Skeletal muscle satellite cell (primary cell): Measurements from ENCODE around the gene POLR3B.

ENCODE experiments used
- H3K27me3 ChIP-seq: 2 replicates; pipeline ENCODE4 v1.7.0; 2013; ENCODE audit warnings: low read length; ENCODE audit not compliant: control insufficient read depth, insufficient read depth
- H3K36me3 ChIP-seq: 2 replicates; pipeline ENCODE4 v1.7.0; 2013; ENCODE audit warnings: mild to moderate bottlenecking, control low read depth, low read length; ENCODE audit not compliant: insufficient read depth
- H3K4me1 ChIP-seq: 2 replicates; pipeline ENCODE4 v1.7.0; 2013; ENCODE audit warnings: low read length; ENCODE audit not compliant: control insufficient read depth, insufficient read depth
- H3K4me2 ChIP-seq: 2 replicates; pipeline ENCODE4 v1.7.0; 2013; ENCODE audit warnings: mild to moderate bottlenecking, low read length
- H3K4me3 ChIP-seq: 2 replicates; pipeline ENCODE4 v1.7.0; 2013; ENCODE audit warnings: low read length
- H3K9ac ChIP-seq: 2 replicates; pipeline ENCODE4 v1.7.0; 2013; ENCODE audit warnings: mild to moderate bottlenecking, low read depth, low read length, moderate library complexity
- H3K9me3 ChIP-seq: replicated peaks from 2 replicates; pipeline ENCODE4 v1.7.0; 2013; ENCODE audit warnings: mild to moderate bottlenecking, control low read depth, low read length

The POLR3B gene

DNA sequence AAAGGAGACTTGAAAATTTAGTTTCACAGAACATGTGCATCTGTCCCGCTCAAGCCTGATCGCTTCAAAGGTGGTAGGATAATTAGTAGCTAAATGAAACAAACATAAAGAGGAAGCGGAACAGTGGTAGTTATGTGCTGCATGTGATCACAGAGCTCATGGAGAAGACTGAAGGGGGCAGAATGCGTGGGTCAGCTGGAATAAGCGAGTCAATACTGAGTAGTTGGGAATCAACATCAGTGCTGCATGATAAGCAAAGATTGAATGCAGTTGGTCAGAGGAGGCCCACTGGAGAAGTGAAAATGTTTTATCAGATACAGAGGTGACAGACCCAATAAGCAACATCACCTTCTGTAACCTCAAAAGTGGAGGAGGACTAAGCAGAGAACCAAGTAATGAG, 130.1 kb downstream of the POLR3B start:
- no peak overlapping the region for H3K4me2 ChIP-seq
- no peak overlapping the region for H3K9ac ChIP-seq
- H3K36me3 ChIP-seq: no peaks in the 10 kb centered on the region
- no peaks in the 10 kb centered on the region for H3K4me1 ChIP-seq
- no peaks in the 10 kb centered on the region for H3K27me3 ChIP-seq
- H3K9me3 ChIP-seq: no peaks in the 10 kb centered on the region
- no peak overlapping the region for H3K4me3 ChIP-seq

DNA sequence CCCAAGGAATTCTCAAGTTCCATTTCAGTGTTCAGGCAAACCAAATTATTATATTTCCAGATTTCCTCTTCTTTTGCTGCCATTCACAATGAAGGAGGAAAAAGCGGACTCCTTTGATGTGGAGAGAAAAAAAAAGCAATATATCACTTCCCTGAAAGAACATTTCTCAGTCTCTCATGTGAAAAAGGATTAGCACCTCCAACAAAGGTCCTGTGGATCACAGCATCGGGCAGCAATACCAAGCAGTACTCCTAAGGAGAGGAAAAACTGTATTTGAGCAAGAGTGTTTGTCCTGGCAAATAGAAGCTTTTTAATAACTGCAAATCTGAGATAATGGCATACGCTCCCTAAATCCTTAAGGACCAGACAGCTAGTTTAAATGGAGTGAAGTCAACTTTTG, 131.3 kb downstream of the POLR3B start:
- Histone ChIP-seq H3K4me3 (no peak overlapping the region), H3K9me3 (no peaks in the 10 kb centered on the region), H3K9ac (no peak overlapping the region), H3K36me3 (no peaks in the 10 kb centered on the region), H3K27me3 (no peaks in the 10 kb centered on the region), H3K4me2 (no peak overlapping the region), H3K4me1 (no peaks in the 10 kb centered on the region)

DNA sequence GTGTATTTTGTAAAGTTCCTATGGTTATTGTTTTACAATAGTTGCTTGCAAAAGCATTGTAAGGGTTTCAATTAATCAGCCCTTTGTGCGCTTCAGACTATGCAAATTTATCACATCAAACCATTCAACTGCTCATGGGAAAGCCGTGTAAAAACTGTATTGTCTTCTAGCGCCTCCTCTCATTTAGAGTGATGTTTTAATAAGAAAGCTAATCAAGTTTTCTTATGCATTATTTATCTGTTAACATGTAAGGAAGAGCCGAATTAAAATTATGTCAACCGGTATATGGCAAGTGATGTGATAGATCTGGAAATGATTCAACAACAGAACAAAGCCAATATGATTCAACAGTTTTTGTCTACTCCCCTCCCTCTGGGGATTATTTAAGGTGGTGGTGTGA, 132.7 kb downstream of the POLR3B start:
- Histone ChIP-seq H3K36me3 (no peaks in the 10 kb centered on the region), H3K4me3 (no peak overlapping the region), H3K4me1 (no peaks in the 10 kb centered on the region), H3K4me2 (no peak overlapping the region), H3K9ac (no peak overlapping the region), H3K27me3 (no peaks in the 10 kb centered on the region), H3K9me3 (no peaks in the 10 kb centered on the region)

DNA sequence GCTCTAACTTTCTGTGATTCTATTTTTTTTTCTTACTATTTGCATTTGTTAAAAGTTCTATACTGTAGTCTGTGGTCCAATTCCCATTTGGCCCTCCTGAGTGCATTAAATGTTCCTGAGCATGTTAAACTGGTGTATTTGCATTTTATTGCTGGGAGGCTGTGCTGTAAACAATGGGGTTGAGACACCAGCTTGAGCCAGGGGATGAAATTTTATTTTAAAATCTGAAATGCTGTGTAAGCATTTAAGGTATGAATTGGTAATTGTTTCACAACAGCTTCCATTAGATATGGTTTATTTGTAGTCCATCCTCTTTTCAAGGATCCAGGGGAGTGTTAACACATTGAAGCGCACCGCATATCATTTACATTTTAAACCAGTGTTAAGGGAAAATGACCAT, 135.3 kb downstream of the POLR3B start:
- H3K9ac ChIP-seq: no peak overlapping the region
- no peak overlapping the region for H3K4me3 ChIP-seq
- no peaks in the 10 kb centered on the region for H3K4me1 ChIP-seq
- H3K9me3 ChIP-seq: no peaks in the 10 kb centered on the region
- H3K36me3 ChIP-seq: peaks cover 11% of the 10 kb centered on the region
- no peak overlapping the region for H3K4me2 ChIP-seq
- no peaks in the 10 kb centered on the region for H3K27me3 ChIP-seq

DNA sequence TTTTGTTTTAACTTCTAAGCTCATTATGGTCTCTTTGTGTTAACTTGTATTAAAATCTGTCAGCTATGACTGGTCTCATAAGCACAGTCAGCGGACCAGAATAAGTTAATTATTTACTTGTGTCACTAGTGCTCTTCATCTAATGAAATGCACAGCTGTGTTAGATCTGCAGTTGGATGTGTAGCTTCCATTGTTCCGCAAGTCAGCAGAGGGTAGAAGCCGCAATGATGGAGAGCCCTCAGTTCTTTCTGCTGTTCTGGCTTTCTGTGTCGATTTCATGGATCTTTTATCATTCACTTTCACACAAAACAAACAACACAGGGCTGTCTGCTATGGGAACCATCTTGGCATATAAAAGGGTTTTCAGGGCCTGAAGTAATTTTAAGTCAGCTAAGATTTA, 136.0 kb downstream of the POLR3B start:
- no peak overlapping the region for H3K4me3 ChIP-seq
- H3K4me2 ChIP-seq: no peak overlapping the region
- no peaks in the 10 kb centered on the region for H3K4me1 ChIP-seq
- no peak overlapping the region for H3K9ac ChIP-seq
- H3K36me3 ChIP-seq: peaks cover 12% of the 10 kb centered on the region
- no peaks in the 10 kb centered on the region for H3K27me3 ChIP-seq
- no peaks in the 10 kb centered on the region for H3K9me3 ChIP-seq

DNA sequence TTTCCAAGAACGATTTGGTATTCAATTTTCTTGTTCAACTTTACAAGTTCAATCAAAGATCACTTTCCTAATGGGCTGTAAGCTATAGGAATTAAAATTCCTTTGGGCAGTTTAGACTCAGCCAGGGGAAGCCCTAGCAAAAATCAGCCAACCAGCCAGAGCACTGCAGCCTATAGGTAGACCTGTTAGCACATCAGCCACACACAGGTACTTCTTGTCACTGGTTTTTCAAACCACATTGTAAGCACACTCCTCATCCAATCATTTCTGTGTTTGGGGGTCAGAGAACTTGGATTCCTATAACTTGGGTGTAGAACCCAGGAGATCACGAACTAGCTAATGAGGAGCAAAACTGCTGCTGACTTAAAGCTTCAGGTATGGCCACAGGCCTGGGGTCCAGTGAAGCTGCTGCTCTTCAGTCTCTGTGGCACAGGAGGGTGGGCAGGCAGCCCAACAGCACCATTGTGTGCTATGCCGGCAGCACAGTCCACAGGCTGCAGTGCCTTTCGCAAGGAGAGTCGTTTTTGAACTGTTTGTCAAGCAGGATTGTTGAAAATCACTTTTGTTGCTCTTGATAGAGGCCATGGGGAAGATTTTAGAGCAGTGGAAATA, 137.9 kb downstream of the POLR3B start:
- no peaks in the 10 kb centered on the region for H3K4me1 ChIP-seq
- no peaks in the 10 kb centered on the region for H3K9me3 ChIP-seq
- no peak overlapping the region for H3K4me2 ChIP-seq
- peaks cover 19% of the 10 kb centered on the region for H3K36me3 ChIP-seq
- H3K4me3 ChIP-seq: no peak overlapping the region
- H3K9ac ChIP-seq: no peak overlapping the region
- H3K27me3 ChIP-seq: no peaks in the 10 kb centered on the region

DNA sequence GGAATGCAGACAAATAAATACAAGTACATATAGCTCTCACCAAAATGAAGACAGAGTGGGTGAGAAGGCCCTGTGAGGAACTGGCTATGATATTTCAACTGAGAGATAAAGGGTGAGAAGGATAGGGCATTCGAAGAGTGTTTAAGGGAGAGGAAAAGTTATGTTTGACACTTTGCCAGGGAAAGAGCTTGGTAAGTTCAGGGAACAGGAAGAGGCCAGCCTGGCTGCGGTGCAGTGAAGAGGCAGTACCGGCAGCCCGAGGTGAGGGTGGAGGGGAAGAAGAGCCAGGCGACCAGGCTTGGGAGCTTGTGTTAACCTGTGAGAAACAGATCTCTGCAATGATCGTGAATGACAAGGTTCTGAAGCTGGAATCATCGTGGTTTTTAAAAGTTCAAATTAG, 140.5 kb downstream of the POLR3B start:
- Histone ChIP-seq H3K4me1 (no peaks in the 10 kb centered on the region), H3K4me3 (no peak overlapping the region), H3K9me3 (no peaks in the 10 kb centered on the region), H3K9ac (no peak overlapping the region), H3K27me3 (no peaks in the 10 kb centered on the region), H3K36me3 (peaks cover 29% of the 10 kb centered on the region), H3K4me2 (no peak overlapping the region)

DNA sequence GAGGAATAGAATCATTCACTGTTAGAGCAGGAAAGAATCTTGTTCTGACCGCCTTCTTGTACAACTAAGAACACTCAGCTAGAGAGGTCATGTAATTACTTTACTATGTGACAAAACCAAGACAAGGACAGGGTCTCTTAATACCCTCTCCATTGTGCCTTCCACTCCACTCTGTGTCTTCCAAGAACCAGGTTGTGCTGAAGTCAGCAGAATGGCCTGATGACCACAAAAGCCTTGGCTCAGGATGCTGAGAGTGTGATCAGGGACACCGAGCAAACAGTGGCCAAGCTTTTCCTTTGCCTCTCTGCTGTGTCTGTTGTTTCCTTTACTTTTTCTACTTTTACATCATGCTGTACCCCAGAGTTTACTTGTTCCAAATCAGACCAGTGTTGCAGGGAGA, 142.1 kb downstream of the POLR3B start:
- Histone ChIP-seq H3K4me1 (no peaks in the 10 kb centered on the region), H3K36me3 (peaks cover 31% of the 10 kb centered on the region), H3K9ac (no peak overlapping the region), H3K4me2 (no peak overlapping the region), H3K27me3 (no peaks in the 10 kb centered on the region), H3K9me3 (no peaks in the 10 kb centered on the region), H3K4me3 (no peak overlapping the region)

DNA sequence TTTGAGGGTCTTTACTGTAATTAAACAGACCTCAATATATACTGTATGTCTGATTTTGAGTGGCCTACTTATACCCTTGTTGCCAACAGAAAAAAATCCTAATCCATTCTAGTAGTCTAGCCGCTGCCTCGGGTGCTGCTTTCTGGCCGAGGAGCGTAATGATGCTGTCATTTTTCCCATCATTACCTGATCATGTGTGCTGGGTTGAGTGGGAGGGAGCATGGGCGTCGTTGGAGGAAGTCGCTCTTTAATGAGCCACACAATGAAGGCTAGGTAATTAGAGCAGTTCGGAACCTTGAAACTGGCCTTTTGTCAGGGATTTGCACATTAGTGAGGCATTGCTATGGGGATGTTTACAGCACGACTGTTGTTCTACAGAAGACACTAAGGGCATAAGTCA, 149.1 kb downstream of the POLR3B start:
- no peaks in the 10 kb centered on the region for H3K9me3 ChIP-seq

DNA sequence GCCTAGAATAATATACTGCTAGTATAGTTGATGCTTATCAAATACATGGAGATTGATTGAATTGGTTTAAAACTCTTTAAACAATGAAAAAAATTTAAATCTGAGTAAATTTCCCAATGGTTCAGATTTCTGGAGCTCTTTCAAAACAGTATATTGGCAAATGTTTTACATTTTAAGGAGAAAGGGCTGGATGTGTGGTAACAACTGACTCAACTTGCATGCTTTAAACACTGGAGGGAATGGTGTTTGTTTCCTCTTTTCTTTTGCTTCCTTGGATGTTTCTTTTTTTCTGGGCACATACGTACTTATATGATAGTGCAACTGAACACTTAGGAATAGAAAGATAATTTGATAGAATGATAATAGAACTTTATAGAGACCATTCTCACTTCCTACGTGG, 151.4 kb downstream of the POLR3B start:
- H3K4me3 ChIP-seq: no peak overlapping the region
- peaks cover 18% of the 10 kb centered on the region for H3K36me3 ChIP-seq
- no peaks in the 10 kb centered on the region for H3K4me1 ChIP-seq
- H3K9ac ChIP-seq: no peak overlapping the region
- H3K27me3 ChIP-seq: no peaks in the 10 kb centered on the region
- no peak overlapping the region for H3K4me2 ChIP-seq
- no peaks in the 10 kb centered on the region for H3K9me3 ChIP-seq

More for the DNA sequence above, 149.1 kb downstream of the POLR3B start:
- Histone ChIP-seq H3K4me3 (no peak overlapping the region), H3K4me2 (no peak overlapping the region), H3K36me3 (peaks cover 30% of the 10 kb centered on the region), H3K4me1 (no peaks in the 10 kb centered on the region), H3K27me3 (no peaks in the 10 kb centered on the region), H3K9ac (no peak overlapping the region)

DNA sequence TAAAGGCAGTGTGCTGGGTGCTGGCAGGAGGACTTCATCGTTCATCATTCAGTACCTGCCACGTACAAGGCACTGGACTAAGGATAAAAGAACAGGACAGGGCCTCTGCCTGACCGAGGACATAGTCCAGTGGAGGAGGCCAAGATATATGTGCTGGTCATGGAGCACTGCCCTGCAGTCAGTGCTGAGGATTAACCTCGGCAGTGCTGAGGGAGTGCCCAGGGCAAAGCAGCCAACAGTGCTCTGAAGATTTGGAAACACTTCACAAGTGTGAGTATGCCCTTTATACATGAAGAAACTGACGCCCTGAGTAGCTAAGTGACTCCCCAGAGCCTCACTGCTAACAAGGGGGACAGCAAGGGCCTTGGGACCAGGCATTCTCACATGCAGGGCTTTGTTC, 153.8 kb downstream of the POLR3B start:
- Histone ChIP-seq H3K36me3 (peaks cover 18% of the 10 kb centered on the region), H3K4me3 (no peak overlapping the region), H3K4me1 (no peaks in the 10 kb centered on the region), H3K27me3 (no peaks in the 10 kb centered on the region), H3K9ac (no peak overlapping the region), H3K9me3 (no peaks in the 10 kb centered on the region), H3K4me2 (no peak overlapping the region)

DNA sequence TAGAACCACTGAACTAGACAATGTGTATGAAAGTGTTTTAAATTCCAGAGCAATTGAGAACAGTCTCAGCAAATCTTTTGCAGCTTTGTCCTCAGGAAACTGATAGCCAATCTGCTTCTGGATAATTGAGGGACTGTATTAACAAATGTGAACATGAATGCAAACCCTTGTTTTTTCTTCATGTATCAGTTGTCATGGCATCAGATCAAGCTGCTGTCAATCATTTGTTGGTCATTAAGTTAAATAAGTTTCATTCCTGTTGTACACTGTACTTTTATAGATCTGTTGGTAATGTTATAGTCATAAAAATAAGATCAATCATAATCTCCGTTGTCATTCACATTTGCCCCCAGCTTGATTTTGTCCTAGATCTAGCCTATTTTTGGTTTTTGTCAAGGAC, 159.8 kb downstream of the POLR3B start:
- Histone ChIP-seq H3K4me3 (no peak overlapping the region), H3K9me3 (no peaks in the 10 kb centered on the region), H3K4me2 (no peak overlapping the region), H3K9ac (no peak overlapping the region), H3K36me3 (no peaks in the 10 kb centered on the region), H3K27me3 (no peaks in the 10 kb centered on the region), H3K4me1 (no peaks in the 10 kb centered on the region)
